ENCODE results near the gene PKHD1.

PKHD1 gene

GRCh38 chr6:52045033-52045432 is 42.4 kb downstream of the PKHD1 start:
- DNase-seq (ENCODE audit: low read depth in 2 of 2), result no peak

- no peak for DNase-seq (ENCODE audit: low read depth in 2 of 2)
Measured at GRCh38 chr6:52042141-52042885, 45.1 kb downstream of the PKHD1 start.

GRCh38 chr6:52041134-52041533 is 46.3 kb downstream of the PKHD1 start:
- no peak for DNase-seq (ENCODE audit: low read depth in 2 of 2)

GRCh38 chr6:52027699-52028098 is 59.7 kb downstream of the PKHD1 start:
- DNase-seq (ENCODE audit: low read depth in 2 of 2), result no peak

- DNase-seq (ENCODE audit: low read depth in 2 of 2), result no peak
Measured at GRCh38 chr6:52024451-52025068, 62.9 kb downstream of the PKHD1 start.

GRCh38 chr6:52022675-52023074 is 64.7 kb downstream of the PKHD1 start:
- DNase-seq (ENCODE audit: low read depth in 2 of 2), result no peak

GRCh38 chr6:52020945-52021570 is 66.4 kb downstream of the PKHD1 start:
- no peak for DNase-seq (ENCODE audit: low read depth in 2 of 2)

GRCh38 chr6:52019881-52020280 is 67.5 kb downstream of the PKHD1 start:
- no peak for DNase-seq (ENCODE audit: low read depth in 2 of 2)

- DNase-seq (ENCODE audit: low read depth in 2 of 2), result no peak
Measured at GRCh38 chr6:52019092-52019491, 68.3 kb downstream of the PKHD1 start.

- DNase-seq (ENCODE audit: low read depth in 2 of 2), result no peak
Measured at GRCh38 chr6:52016915-52017748, 70.3 kb downstream of the PKHD1 start.

- no peak for DNase-seq (ENCODE audit: low read depth in 2 of 2)
Measured at GRCh38 chr6:52015953-52016352, 71.5 kb downstream of the PKHD1 start.

GRCh38 chr6:52014391-52014790 is 73.0 kb downstream of the PKHD1 start:
- no peak for DNase-seq (ENCODE audit: low read depth in 2 of 2)

- DNase-seq (ENCODE audit: low read depth in 2 of 2), result no peak
Measured at GRCh38 chr6:52013035-52013434, 74.4 kb downstream of the PKHD1 start.

- DNase-seq (ENCODE audit: low read depth in 2 of 2), result no peak
Measured at GRCh38 chr6:52012582-52012981, 74.8 kb downstream of the PKHD1 start.

GRCh38 chr6:52010806-52011205 is 76.6 kb downstream of the PKHD1 start:
- DNase-seq (ENCODE audit: low read depth in 2 of 2), result no peak

GRCh38 chr6:52010145-52010544 is 77.3 kb downstream of the PKHD1 start:
- no peak for DNase-seq (ENCODE audit: low read depth in 2 of 2)

- DNase-seq (ENCODE audit: low read depth in 2 of 2), result no peak
Measured at GRCh38 chr6:52009466-52010140, 77.8 kb downstream of the PKHD1 start.

GRCh38 chr6:52000064-52000463 is 87.3 kb downstream of the PKHD1 start:
- DNase-seq (ENCODE audit: low read depth in 2 of 2), result no peak

GRCh38 chr6:51996296-51996947 is 91.0 kb downstream of the PKHD1 start:
- no peak for DNase-seq (ENCODE audit: low read depth in 2 of 2)

GRCh38 chr6:51995214-51995755 is 92.1 kb downstream of the PKHD1 start:
- no peak for DNase-seq (ENCODE audit: low read depth in 2 of 2)

GRCh38 chr6:51992876-51993275 is 94.5 kb downstream of the PKHD1 start:
- no peak for DNase-seq (ENCODE audit: low read depth in 2 of 2)
